Skin of body (tissue), 2 donors: Measurements from ENCODE around the gene NRP1. TPM values are rescaled to one million over a fixed set of nuclear protein-coding genes. Genes with fewer than 3 reads are reported as not detected.
A peak's percentile ranks its signal among the peaks of the same experiment; 100 is the strongest.
"Not testable (repeated sequence)": the region's sequence is repeated elsewhere in the genome, so short reads cannot be mapped to it uniquely, and the experiment has no call there.

Experiments used
- DNase-seq: peaks from one replicate; lab custom pipeline; 2025; lab: John Stamatoyannopoulos, UW
- total RNA-seq: library from RNA; depleted of rRNA; stranded (reverse); fragments of >200 nt; gene quantifications from one replicate; pipeline ENCODE4 v1.2.3, GENCODE V29; 2014

NRP1 gene
- total RNA-seq, 1 donor from 2014 or later: 108 TPM

- no peak for DNase-seq
Observed at GRCh38 chr10:33240931-33241330, 93.5 kb downstream of the NRP1 start.

GRCh38 chr10:33240258-33240657 lies 94.2 kb downstream of the NRP1 start:
- no peak for DNase-seq

GRCh38 chr10:33239257-33239656 lies 95.2 kb downstream of the NRP1 start:
- DNase-seq: no peak

GRCh38 chr10:33238643-33239042 lies 95.8 kb downstream of the NRP1 start:
- no peak for DNase-seq

- no peak for DNase-seq
Observed at GRCh38 chr10:33237736-33238624, 96.5 kb downstream of the NRP1 start.

- no peak for DNase-seq
Observed at GRCh38 chr10:33236916-33237315, 97.6 kb downstream of the NRP1 start.

- no peak for DNase-seq
Observed at GRCh38 chr10:33235951-33236350, 98.5 kb downstream of the NRP1 start.

- peak; percentile 39 for DNase-seq
Observed at GRCh38 chr10:33235251-33235884, 99.1 kb downstream of the NRP1 start.

- no peak for DNase-seq
Observed at GRCh38 chr10:33234831-33235237, 99.6 kb downstream of the NRP1 start.

GRCh38 chr10:33233635-33234034 lies 100.8 kb downstream of the NRP1 start:
- DNase-seq: peak; percentile 54

- peak; percentile 54 for DNase-seq
Observed at GRCh38 chr10:33233221-33233620, 101.2 kb downstream of the NRP1 start.

- DNase-seq: no peak
Observed at GRCh38 chr10:33231621-33232350, 102.7 kb downstream of the NRP1 start.

GRCh38 chr10:33229949-33230267 lies 104.6 kb downstream of the NRP1 start:
- no peak for DNase-seq

GRCh38 chr10:33229252-33229948 lies 105.1 kb downstream of the NRP1 start:
- DNase-seq: peak; percentile 17

- peak; percentile 22 for DNase-seq
Observed at GRCh38 chr10:33228426-33228825, 106.0 kb downstream of the NRP1 start.

- DNase-seq: no peak
Observed at GRCh38 chr10:33227489-33227888, 107.0 kb downstream of the NRP1 start.

- DNase-seq: no peak
Observed at GRCh38 chr10:33224251-33224965, 110.1 kb downstream of the NRP1 start.

- DNase-seq: no peak
Observed at GRCh38 chr10:33223326-33224000, 111.0 kb downstream of the NRP1 start.

- not testable (repeated sequence) for DNase-seq
Observed at GRCh38 chr10:33222304-33222703, 112.2 kb downstream of the NRP1 start.

- no peak for DNase-seq
Observed at GRCh38 chr10:33217854-33218253, 116.6 kb downstream of the NRP1 start.
